Gastrocnemius medialis (tissue), 4 donors: ENCODE results near the gene LYZ. TPM values are rescaled to one million over a fixed set of nuclear protein-coding genes. Genes with fewer than 3 reads are reported as not detected.

ENCODE experiments used
- ATAC-seq, 2 donors: fragments of 150-250 bp; one replicate each; pipeline ENCODE4 v1.9.1; 2016
- DNase-seq, 2 donors: peaks; one replicate each; pipeline ENCODE4 v3.0.0-alpha.2; 2019
- H3K27ac ChIP-seq, 4 donors: fragments of 200-600 bp; sonication (generic); 1 replicate in 1 of 4; 2 replicates in 3 of 4; pipeline ENCODE4 v1.5.1; 2016 to 2018; ENCODE audit warnings: mild to moderate bottlenecking in 2 of 4, moderate library complexity in 1 of 4
- H3K27me3 ChIP-seq, 3 donors: fragments of 200-600 bp; sonication (generic) in 2 of 3; 1 replicate in 1 of 3; 2 replicates in 2 of 3; pipeline versions ENCODE4 v1.5.1 to v1.6.0; 2016 to 2019; ENCODE audit warnings: mild to moderate bottlenecking in 1 of 3, moderate library complexity in 1 of 3
- H3K36me3 ChIP-seq, 2 donors: fragments of 200-600 bp; sonication (generic) in 1 of 2; one replicate each; pipeline ENCODE4 v1.5.1; 2017 to 2018
- H3K4me1 ChIP-seq, 2 donors: fragments of 200-600 bp; sonication (generic) in 1 of 2; one replicate each; pipeline ENCODE4 v1.5.1; 2016 to 2017; ENCODE audit warnings: mild to moderate bottlenecking in 2 of 2
- H3K4me3 ChIP-seq, 4 donors: fragments of 200-600 bp; sonication (generic) in 3 of 4; 1 replicate in 1 of 4; 2 replicates in 3 of 4; pipeline ENCODE4 v1.5.1; 2016 to 2019; ENCODE audit warnings: mild to moderate bottlenecking in 2 of 4
- H3K9me3 ChIP-seq, 3 donors: fragments of 200-600 bp; sonication (generic) in 2 of 3; 1 replicate in 1 of 3; 2 replicates in 2 of 3; pipeline ENCODE4 v1.5.1; 2016 to 2019
- POLR2A ChIP-seq, 2 donors: fragments of 450-650 bp; IDR thresholded peaks; one replicate each; pipeline ENCODE4 v1.6.1; 2017; ENCODE audit warnings: antibody characterized with exemption in 2 of 2, mild to moderate bottlenecking in 2 of 2, moderate library complexity in 2 of 2
- in situ Hi-C, 4 donors: fragments of 200-750 bp; cut with MboI; loops; one replicate each; pipeline versions ENCODE4 v1.15.0 to v1.8.0; 2017; ENCODE audit warnings: low sequenced_read_pairs in 4 of 4
- intact Hi-C: fragments of 100-400 bp; cut with DNase I; formaldehyde crosslinking; loops from one replicate; pipeline ENCODE4 v1.15.1; 2023; ENCODE audit warnings: low total_unique reads
- total RNA-seq, 4 donors: library from RNA; depleted of rRNA; stranded (reverse); fragments of >200 nt; gene quantifications; one replicate each; pipeline versions ENCODE4 v1.1.0 to v1.2.3, GENCODE V29; 2016
- TF ChIP-seq, protein P1 (sequence below), 5 experiments: fragments of 450-650 bp in 3 of 5; fragments of 200-600 bp in 2 of 5; sonication (generic) in 2 of 5; IDR thresholded peaks in 4 of 5; conservative IDR thresholded peaks in 1 of 5; 1 replicate in 4 of 5; 2 replicates in 1 of 5; pipeline ENCODE4 v1.5.1; 2016 to 2019; ENCODE audit warnings: antibody characterized with exemption in 5 of 5, mild to moderate bottlenecking in 3 of 5, moderate library complexity in 3 of 5

Gene LYZ
- total RNA-seq, 4 donors from 2014 or later, result 5.3 to 13.8 (median 12.8) TPM

DNA sequence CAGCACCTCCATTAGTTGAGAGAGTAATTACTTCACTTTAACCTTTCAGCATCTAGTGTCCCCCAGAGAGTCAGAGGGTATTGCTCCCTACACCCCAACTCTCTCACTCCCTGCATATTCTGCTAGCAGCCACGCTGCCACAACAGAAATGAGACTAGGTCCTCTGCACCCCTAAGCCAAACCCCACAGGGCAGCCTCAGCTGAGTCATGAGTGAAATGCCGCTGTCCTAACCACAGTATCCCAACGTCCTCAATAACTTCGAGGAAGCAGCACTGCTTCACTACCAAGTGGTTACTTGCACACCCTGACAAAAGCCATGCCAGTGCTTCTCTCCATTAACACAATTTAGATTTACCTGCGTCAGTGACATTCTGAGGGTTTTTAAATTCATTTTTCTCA lies 6.9 kb upstream of the LYZ start:
- TF ChIP-seq POLR2A (IDR thresholded peaks at IDR 0.05), result no peak
- TF ChIP-seq, protein P1, sequence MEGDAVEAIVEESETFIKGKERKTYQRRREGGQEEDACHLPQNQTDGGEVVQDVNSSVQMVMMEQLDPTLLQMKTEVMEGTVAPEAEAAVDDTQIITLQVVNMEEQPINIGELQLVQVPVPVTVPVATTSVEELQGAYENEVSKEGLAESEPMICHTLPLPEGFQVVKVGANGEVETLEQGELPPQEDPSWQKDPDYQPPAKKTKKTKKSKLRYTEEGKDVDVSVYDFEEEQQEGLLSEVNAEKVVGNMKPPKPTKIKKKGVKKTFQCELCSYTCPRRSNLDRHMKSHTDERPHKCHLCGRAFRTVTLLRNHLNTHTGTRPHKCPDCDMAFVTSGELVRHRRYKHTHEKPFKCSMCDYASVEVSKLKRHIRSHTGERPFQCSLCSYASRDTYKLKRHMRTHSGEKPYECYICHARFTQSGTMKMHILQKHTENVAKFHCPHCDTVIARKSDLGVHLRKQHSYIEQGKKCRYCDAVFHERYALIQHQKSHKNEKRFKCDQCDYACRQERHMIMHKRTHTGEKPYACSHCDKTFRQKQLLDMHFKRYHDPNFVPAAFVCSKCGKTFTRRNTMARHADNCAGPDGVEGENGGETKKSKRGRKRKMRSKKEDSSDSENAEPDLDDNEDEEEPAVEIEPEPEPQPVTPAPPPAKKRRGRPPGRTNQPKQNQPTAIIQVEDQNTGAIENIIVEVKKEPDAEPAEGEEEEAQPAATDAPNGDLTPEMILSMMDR (IDR thresholded peaks at IDR 0.05 in 4 of 5, conservative IDR thresholded peaks at IDR 0.05 in 1 of 5), result no peak
- ATAC-seq (no peak), DNase-seq (no peak)
- intact Hi-C loops, result no loop called here
- Histone ChIP-seq H3K4me3 (no peak overlapping the region), H3K36me3 (no peaks in the 10 kb centered on the region), H3K27me3 (no peaks in the 10 kb centered on the region), H3K4me1 (no peaks in the 10 kb centered on the region), H3K27ac (no peak overlapping the region), H3K9me3 (no peaks in the 10 kb centered on the region)
- in situ Hi-C loops, result no loop called here

DNA sequence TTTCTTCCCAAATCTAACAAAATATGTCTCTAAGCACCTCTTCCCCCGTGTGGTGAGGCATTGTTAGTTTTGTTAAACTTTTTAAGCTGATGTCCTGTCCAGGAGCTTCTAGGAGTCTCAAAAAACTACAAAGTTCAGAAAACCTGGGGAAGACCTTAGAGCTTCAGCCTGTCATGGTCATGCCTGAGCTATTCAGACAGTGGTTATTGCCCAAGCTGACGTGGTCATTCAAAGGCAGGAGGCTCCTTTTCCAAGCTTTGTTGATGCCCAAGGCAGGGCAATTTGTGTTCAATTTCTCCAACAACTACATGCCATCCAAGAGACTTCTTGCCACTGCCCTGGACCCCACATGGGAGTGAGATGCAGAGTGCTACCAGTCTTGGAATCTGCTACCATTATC lies 5.8 kb upstream of the LYZ start:
- DNase-seq, result no peak
- H3K9me3 ChIP-seq, result no peaks in the 10 kb centered on the region
- intact Hi-C loops (no loop called here), in situ Hi-C loops (no loop called here)
- TF ChIP-seq, protein P1 (IDR thresholded peaks at IDR 0.05 in 4 of 5, conservative IDR thresholded peaks at IDR 0.05 in 1 of 5), result no peak
- TF ChIP-seq POLR2A (IDR thresholded peaks at IDR 0.05), result no peak
- H3K27me3 ChIP-seq, result no peaks in the 10 kb centered on the region
- H3K27ac ChIP-seq, result no peak overlapping the region
- no peaks in the 10 kb centered on the region for H3K4me1 ChIP-seq
- no peak for ATAC-seq
- H3K4me3 ChIP-seq, result no peak overlapping the region
- H3K36me3 ChIP-seq, result no peaks in the 10 kb centered on the region

DNA sequence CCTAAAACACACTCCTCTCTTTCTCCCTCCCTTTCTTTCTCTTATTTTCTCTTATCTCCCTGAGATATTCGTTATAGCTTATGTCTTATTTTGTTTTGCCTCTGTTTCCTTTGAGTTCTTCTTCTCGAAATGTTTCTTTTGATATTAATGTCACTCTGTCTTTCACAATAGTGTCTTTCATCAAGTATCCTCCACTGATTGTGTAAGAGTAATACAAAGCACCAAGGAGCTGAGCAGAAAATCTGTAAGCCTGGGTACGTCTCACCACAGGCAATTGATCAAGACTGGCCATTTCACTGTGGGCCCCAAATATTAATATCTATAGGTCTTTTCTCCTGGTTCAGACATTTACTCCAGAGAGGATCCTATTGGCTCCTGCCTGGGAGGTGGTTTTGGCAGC lies 4.8 kb upstream of the LYZ start:
- Histone ChIP-seq H3K4me3 (no peak overlapping the region), H3K4me1 (no peaks in the 10 kb centered on the region), H3K36me3 (no peaks in the 10 kb centered on the region), H3K27me3 (no peaks in the 10 kb centered on the region), H3K9me3 (no peaks in the 10 kb centered on the region), H3K27ac (no peak overlapping the region)
- DNase-seq (no peak), ATAC-seq (no peak)
- intact Hi-C loops, result no loop called here
- in situ Hi-C loops, result no loop called here
- TF ChIP-seq POLR2A (IDR thresholded peaks at IDR 0.05), result no peak
- TF ChIP-seq, protein P1 (IDR thresholded peaks at IDR 0.05 in 4 of 5, conservative IDR thresholded peaks at IDR 0.05 in 1 of 5), result no peak

DNA sequence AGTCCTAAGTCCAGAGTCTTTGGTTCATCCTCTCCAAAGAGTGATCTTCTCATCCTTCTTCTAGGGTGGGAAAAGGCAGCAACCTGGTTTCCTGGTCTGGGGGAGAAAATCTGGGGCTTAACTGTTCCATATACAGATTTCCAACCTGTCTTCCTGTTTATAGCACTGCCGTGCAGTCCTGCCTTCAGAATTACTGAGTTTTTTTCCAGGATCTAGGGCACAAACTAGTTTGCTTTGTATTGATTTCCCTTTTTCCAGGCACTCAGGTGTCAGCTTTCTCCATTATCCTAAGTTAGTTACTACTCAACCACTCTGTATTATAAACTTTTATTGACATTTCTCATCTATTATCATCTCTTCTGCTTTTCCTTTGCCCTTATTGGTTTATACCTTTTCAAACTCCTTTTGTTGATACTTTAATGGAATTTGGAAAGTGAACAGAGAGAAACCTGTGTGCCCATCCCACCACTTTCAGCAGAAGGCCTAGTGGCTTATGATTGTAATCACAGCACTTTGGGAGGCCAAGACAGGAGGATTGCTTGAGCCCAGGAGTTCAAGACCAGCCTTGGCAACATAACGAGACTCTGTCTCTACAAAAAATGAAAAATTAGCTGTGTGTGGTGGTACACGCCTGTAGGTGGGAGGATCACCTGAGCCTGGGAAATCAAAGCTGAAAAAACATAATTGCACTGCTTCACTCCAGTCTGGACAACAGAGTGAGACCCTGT lies 4.1 kb upstream of the LYZ start:
- ATAC-seq (no peak), DNase-seq (no peak)
- H3K36me3 ChIP-seq, result no peaks in the 10 kb centered on the region
- no peak overlapping the region for H3K27ac ChIP-seq
- no peaks in the 10 kb centered on the region for H3K4me1 ChIP-seq
- no peaks in the 10 kb centered on the region for H3K9me3 ChIP-seq
- H3K27me3 ChIP-seq, result no peaks in the 10 kb centered on the region
- in situ Hi-C loops (no loop called here), intact Hi-C loops (no loop called here)
- TF ChIP-seq, protein P1 (IDR thresholded peaks at IDR 0.05 in 4 of 5, conservative IDR thresholded peaks at IDR 0.05 in 1 of 5), result no peak
- TF ChIP-seq POLR2A (IDR thresholded peaks at IDR 0.05), result no peak
- no peak overlapping the region for H3K4me3 ChIP-seq

DNA sequence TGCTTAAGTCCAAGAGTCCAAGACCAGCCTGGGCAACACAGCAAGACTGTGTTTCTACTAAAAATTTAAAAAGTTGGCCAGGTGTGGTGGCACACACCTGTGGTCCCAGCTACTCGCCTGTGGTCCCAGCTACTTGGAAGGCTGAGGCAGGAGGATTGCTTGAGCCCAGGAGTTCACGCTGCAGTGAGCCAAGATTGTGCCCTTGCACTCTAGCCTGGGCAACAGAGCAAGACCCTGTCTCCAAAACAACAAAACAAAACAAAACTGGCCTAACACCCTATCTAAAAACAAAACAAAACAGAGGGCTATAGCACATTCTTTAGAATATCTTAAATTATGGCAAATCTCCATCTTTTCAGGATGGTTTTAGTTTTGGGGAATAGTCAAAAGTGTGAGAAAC lies 3.1 kb upstream of the LYZ start:
- intact Hi-C loops, result no loop called here
- ATAC-seq (no peak), DNase-seq (no peak)
- Histone ChIP-seq H3K36me3 (no peaks in the 10 kb centered on the region), H3K27ac (no peak overlapping the region), H3K9me3 (no peaks in the 10 kb centered on the region), H3K4me1 (no peaks in the 10 kb centered on the region), H3K4me3 (no peak overlapping the region), H3K27me3 (no peaks in the 10 kb centered on the region)
- in situ Hi-C loops, result no loop called here
- TF ChIP-seq POLR2A (IDR thresholded peaks at IDR 0.05), result no peak
- TF ChIP-seq, protein P1 (IDR thresholded peaks at IDR 0.05 in 4 of 5, conservative IDR thresholded peaks at IDR 0.05 in 1 of 5), result no peak
